Ishikawa (cell line): Measurements from ENCODE around the gene JMJD1C.

Experiments
- CEBPB ChIP-seq: IDR thresholded peaks from 2 replicates; pipeline ENCODE4 v1.6.1; 2012
- CREB1 ChIP-seq: IDR thresholded peaks from 2 replicates; pipeline ENCODE4 v1.6.1; 2012; ENCODE audit warnings: low read depth
- EGR1 ChIP-seq: IDR thresholded peaks from 2 replicates; pipeline ENCODE4 v1.6.1; 2012
- EP300 ChIP-seq: IDR thresholded peaks from 2 replicates; pipeline ENCODE4 v1.6.1; 2012; ENCODE audit warnings: borderline replicate concordance
- FOXM1 ChIP-seq: IDR thresholded peaks from 2 replicates; pipeline ENCODE4 v1.6.1; 2012; ENCODE audit warnings: low read depth, borderline replicate concordance
- NFIC ChIP-seq: IDR thresholded peaks from 2 replicates; pipeline ENCODE4 v1.6.1; 2012
- RAD21 ChIP-seq: IDR thresholded peaks from 2 replicates; pipeline ENCODE4 v1.6.1; 2012; ENCODE audit warnings: low read depth
- TAF1 ChIP-seq: IDR thresholded peaks from 2 replicates; pipeline ENCODE4 v1.6.1; 2012; ENCODE audit warnings: low read depth, mild to moderate bottlenecking
- TCF12 ChIP-seq: IDR thresholded peaks from 2 replicates; pipeline ENCODE4 v1.6.1; 2012; ENCODE audit warnings: low read depth
- TEAD4 ChIP-seq: IDR thresholded peaks from 2 replicates; pipeline ENCODE4 v1.6.1; 2012
- YY1 ChIP-seq: IDR thresholded peaks from 2 replicates; pipeline ENCODE4 v1.6.1; 2012; ENCODE audit warnings: low read depth
- ZBTB7A ChIP-seq: IDR thresholded peaks from 2 replicates; pipeline ENCODE4 v1.6.1; 2012; ENCODE audit warnings: low read depth
- TF ChIP-seq, protein P1 (sequence below): IDR thresholded peaks from 2 replicates; pipeline ENCODE4 v1.6.1; 2012
- TF ChIP-seq, protein P2 (sequence below): IDR thresholded peaks from 2 replicates; pipeline ENCODE4 v1.6.1; 2012
- TF ChIP-seq, protein P3 (sequence below): IDR thresholded peaks from 2 replicates; pipeline ENCODE4 v1.6.1; 2012; ENCODE audit warnings: low read depth, mild to moderate bottlenecking

Gene JMJD1C

DNA sequence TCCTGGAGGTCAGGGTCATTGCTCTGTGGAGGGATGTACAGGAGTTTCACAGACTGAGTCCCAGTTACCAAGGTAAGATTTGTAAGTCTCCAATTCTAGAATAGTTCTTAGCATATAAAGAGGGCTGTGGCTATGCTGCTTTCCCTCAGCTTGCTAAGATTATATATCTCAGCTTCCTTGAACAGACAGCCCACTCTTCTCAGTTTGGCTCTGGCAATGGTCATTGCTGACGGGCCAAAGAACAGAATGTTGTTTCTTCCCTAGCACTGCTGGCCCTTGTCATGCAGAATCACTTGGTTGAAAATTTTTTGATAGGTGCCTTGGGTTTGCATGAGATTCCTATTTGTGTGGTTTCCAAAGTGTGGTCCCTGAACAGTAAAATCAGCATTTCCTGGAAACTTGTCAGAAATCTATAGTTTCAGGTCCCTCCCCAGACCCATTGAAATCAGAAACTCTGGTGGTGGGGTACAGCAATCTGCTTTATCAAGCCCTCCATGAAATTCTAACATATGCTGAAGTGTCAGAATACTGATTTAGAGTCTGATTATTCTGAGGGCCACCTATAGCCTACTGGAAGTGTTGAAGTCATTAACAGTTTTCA is 294.4 kb downstream of the JMJD1C start:
- TF ChIP-seq TAF1 = no peak

DNA sequence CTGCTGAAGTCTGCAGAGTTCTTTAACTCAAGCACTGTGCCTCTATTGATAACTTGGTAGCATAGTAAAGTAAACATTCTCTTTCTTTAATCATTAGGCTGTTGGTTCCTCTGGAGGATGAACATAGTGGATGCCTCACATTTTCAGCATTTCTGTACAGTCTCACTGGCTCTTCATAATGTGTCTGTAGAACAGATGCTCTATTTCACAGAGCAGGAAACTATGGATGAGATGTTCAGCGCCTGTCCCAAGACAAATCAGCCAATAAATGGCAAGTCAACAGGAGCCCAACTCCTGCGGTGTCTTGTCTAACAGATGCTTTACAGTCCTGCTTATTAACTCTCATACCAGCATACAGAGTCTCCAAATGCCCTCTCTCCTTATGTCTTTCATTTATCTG is 296.2 kb downstream of the JMJD1C start:
- TF ChIP-seq RAD21 (no peak), EP300 (no peak), TEAD4 (no peak), CEBPB (no peak), CREB1 (no peak), FOXM1 (no peak), ZBTB7A (no peak), TCF12 (no peak), TAF1 (no peak), NFIC (no peak), YY1 (no peak)
- TF ChIP-seq, protein P1, sequence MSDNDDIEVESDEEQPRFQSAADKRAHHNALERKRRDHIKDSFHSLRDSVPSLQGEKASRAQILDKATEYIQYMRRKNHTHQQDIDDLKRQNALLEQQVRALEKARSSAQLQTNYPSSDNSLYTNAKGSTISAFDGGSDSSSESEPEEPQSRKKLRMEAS = no peak
- TF ChIP-seq, protein P2, sequence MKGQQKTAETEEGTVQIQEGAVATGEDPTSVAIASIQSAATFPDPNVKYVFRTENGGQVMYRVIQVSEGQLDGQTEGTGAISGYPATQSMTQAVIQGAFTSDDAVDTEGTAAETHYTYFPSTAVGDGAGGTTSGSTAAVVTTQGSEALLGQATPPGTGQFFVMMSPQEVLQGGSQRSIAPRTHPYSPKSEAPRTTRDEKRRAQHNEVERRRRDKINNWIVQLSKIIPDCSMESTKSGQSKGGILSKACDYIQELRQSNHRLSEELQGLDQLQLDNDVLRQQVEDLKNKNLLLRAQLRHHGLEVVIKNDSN = no peak

DNA sequence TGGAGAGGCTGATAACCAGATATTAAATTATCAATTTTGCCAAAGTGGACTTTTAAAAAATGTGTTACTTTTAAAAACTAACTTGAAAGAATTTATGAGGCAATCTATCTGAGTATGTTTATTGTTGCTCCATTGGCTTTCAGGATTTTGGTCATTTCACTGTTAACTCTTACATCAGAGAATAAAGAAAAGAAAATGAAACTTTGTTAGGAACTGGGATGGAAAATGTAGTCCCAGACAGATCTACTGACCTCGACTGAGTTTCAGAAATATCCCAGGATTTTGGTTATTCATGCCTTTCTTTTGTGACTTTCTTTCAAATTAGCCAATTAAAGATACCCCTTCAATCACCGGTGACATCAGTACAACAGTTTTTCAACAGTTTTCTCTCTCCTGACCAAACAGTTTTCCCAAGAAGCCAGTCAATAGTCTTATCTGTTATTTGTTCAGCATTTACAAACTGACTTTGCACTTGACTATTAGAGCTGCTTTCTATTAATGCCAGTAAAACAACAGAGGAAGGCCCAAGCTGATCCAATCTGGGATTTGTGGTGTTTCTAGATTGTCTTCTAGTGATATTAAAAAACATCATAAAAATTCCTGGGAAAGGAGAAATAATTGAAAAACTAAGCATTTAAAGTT is 296.8 kb downstream of the JMJD1C start:
- TF ChIP-seq TCF12 = no peak
- TF ChIP-seq, protein P2 = no peak
- TF ChIP-seq, protein P3, sequence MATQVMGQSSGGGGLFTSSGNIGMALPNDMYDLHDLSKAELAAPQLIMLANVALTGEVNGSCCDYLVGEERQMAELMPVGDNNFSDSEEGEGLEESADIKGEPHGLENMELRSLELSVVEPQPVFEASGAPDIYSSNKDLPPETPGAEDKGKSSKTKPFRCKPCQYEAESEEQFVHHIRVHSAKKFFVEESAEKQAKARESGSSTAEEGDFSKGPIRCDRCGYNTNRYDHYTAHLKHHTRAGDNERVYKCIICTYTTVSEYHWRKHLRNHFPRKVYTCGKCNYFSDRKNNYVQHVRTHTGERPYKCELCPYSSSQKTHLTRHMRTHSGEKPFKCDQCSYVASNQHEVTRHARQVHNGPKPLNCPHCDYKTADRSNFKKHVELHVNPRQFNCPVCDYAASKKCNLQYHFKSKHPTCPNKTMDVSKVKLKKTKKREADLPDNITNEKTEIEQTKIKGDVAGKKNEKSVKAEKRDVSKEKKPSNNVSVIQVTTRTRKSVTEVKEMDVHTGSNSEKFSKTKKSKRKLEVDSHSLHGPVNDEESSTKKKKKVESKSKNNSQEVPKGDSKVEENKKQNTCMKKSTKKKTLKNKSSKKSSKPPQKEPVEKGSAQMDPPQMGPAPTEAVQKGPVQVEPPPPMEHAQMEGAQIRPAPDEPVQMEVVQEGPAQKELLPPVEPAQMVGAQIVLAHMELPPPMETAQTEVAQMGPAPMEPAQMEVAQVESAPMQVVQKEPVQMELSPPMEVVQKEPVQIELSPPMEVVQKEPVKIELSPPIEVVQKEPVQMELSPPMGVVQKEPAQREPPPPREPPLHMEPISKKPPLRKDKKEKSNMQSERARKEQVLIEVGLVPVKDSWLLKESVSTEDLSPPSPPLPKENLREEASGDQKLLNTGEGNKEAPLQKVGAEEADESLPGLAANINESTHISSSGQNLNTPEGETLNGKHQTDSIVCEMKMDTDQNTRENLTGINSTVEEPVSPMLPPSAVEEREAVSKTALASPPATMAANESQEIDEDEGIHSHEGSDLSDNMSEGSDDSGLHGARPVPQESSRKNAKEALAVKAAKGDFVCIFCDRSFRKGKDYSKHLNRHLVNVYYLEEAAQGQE = no peak
- no peak for TF ChIP-seq YY1
- TF ChIP-seq EP300 = no peak
- no peak for TF ChIP-seq TEAD4
- no peak for TF ChIP-seq CEBPB
- no peak for TF ChIP-seq EGR1
- no peak for TF ChIP-seq ZBTB7A

DNA sequence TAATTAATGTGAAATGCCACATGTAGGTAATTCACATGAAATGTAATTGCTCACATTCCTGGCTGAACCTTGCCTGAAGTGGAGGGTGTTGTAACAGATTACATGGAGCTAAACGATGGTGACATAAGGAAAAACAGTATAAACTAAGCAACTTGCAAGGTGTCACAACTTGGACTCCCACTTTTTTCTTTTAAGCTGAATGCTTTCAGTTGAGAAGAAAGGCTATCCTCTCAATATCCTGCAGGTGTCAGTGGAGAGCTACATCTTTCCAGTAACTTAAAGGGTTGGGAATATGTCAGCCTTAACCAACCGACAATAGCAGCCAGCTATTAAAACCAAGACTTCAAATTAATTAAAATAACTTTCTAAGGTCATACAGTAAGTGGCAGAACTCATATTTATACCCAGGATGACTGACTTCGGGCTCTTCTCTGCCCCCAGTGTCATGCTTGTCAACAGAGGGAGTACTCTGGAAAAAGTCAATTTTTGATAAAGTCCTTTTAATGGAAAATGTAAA is 299.0 kb downstream of the JMJD1C start:
- TF ChIP-seq, protein P1 = no peak
- TF ChIP-seq, protein P3 = no peak
- TF ChIP-seq RAD21 = peak; percentile 68

DNA sequence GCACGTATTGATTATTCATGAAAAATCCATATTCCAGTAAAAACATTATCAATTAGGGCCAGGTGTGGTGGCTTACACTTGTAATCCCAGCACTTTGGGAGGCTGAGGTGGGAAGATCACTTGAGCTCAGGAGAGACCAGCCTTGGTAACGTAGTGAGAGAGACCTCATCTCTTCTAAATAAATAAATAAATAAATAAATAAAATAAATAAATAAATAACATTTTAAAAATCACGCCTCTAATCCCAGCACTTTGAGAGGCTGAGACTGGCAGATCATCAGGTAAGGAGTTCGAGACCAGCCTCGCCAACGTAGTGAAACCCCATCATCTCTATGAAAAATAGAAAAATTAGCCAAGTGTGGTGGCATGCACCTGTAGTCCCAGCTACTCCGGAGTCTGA is 300.5 kb downstream of the JMJD1C start:
- TF ChIP-seq RAD21 = no peak
- no peak for TF ChIP-seq FOXM1
- TF ChIP-seq TEAD4 = no peak
- TF ChIP-seq TAF1 = no peak
- no peak for TF ChIP-seq EGR1
- TF ChIP-seq NFIC = no peak
- TF ChIP-seq YY1 = no peak
- TF ChIP-seq, protein P3 = no peak
- no peak for TF ChIP-seq EP300
- TF ChIP-seq CREB1 = no peak
- TF ChIP-seq, protein P1 = no peak
- no peak for TF ChIP-seq TCF12
- no peak for TF ChIP-seq ZBTB7A
- TF ChIP-seq CEBPB = no peak
- TF ChIP-seq, protein P2 = no peak
